ENCODE measurements around the gene MAP7D3. TPM values are rescaled to one million over a fixed set of nuclear protein-coding genes. Genes with fewer than 3 reads are reported as not detected.

The MAP7D3 gene
- total and polyA plus RNA-seq, 10 of the 15 experiments (the other 5 are each of a cell fraction or from before 2014, with no cell fraction given): 9.1 to 24.0 (median 11.0) TPM

GRCh38 chrX:136210243-136210642 lies 41.0 kb downstream of the MAP7D3 start (continued):
- TF ChIP-seq ZNF687 (IDR thresholded peaks at IDR 0.05): no peak
- TF ChIP-seq SMAD1 (IDR thresholded peaks at IDR 0.05; ENCODE audit: low read depth, partially characterized antibody): no peak

- ChIA-PET CTCF (interaction anchor here (0.9 to 2.3 kb wide), 4 partner anchors 60 to 181 kb away, joined by 3 to 9 read pairs (median 4); no protein-coding TSS in a partner anchor), POLR2A (no interaction called here), RAD21 (ENCODE audit: unreplicated experiment) (interaction anchor here (1.2 kb wide), 1 partner anchor 181 kb away, joined by 4 read pairs; no protein-coding TSS in a partner anchor), SMC1A (ENCODE audit: uncharacterized antibody, unreplicated experiment) (no interaction called here)
- no peak for ATAC-seq
- no peak overlapping the region for H3K4me2 ChIP-seq (ENCODE audit: control insufficient read depth, insufficient read depth)
- H3K27ac ChIP-seq (ENCODE audit: control insufficient read depth, insufficient read depth): no peak overlapping the region
- in situ Hi-C loops (cut with MboI) (no loop called here), intact Hi-C loops (cut with micrococcal nuclease; ENCODE audit: unreplicated experiment) (no loop called here)
- H2AFZ ChIP-seq (ENCODE audit: control insufficient read depth, low read depth, low read length): no peak overlapping the region
- WGBS (ENCODE audit: insufficient coverage, insufficient replicate concordance, low lambda C conversion rate, missing lambda C conversion rate): 45% methylated on average over 9 of the region's 9 CpGs
- DNase-seq (ENCODE audit: low read depth, low spot score): no peak
- H3K36me3 ChIP-seq (ENCODE audit: control insufficient read depth in 2 of 2, insufficient read depth in 2 of 2, low read length in 1 of 2): no peaks in the 10 kb centered on the region
- FAIRE-seq: no peak
- no peaks in the 10 kb centered on the region for H3K4me1 ChIP-seq (ENCODE audit: control insufficient read depth, insufficient read depth, low read length)
- H4K20me1 ChIP-seq (ENCODE audit: control insufficient read depth, insufficient read depth): no peaks in the 10 kb centered on the region
- H3K9ac ChIP-seq (ENCODE audit: control insufficient read depth, insufficient read depth, low read length): no peak overlapping the region
- no TSS peak for BruUV-seq (replicated peaks)
- no peaks in the 10 kb centered on the region for H3K79me2 ChIP-seq (ENCODE audit: control insufficient read depth, insufficient read depth, low read length)
- no peaks in the 10 kb centered on the region for H3K9me3 ChIP-seq (replicated peaks; ENCODE audit: control insufficient read depth, insufficient read depth, low read length)
- H3K4me3 ChIP-seq: no peak overlapping the region
- H3K27me3 ChIP-seq (replicated peaks in 1 of 2; ENCODE audit: control insufficient read depth in 2 of 2, insufficient read depth in 2 of 2, low read length in 1 of 2): no peaks in the 10 kb centered on the region
- TF ChIP-seq RELA (IDR thresholded peaks at IDR 0.05; ENCODE audit: borderline replicate concordance, partially characterized antibody) (no peak), YBX1 (IDR thresholded peaks at IDR 0.05) (no peak), NR2C2 (IDR thresholded peaks at IDR 0.05; ENCODE audit: borderline replicate concordance, control insufficient read depth, insufficient read length, low read depth) (no peak), MYC (IDR thresholded peaks at IDR 0.05; ENCODE audit: insufficient read depth, insufficient read length, insufficient replicate concordance, low read length, severe bottlenecking) (no peak), SREBF2 (IDR thresholded peaks at IDR 0.05; ENCODE audit: low read length) (no peak)
Measured at GRCh38 chrX:136209751-136210150, 41.4 kb downstream of the MAP7D3 start.

Data from GM12878 (cell line).